Measurements from ENCODE around the gene CENPC.

DNA sequence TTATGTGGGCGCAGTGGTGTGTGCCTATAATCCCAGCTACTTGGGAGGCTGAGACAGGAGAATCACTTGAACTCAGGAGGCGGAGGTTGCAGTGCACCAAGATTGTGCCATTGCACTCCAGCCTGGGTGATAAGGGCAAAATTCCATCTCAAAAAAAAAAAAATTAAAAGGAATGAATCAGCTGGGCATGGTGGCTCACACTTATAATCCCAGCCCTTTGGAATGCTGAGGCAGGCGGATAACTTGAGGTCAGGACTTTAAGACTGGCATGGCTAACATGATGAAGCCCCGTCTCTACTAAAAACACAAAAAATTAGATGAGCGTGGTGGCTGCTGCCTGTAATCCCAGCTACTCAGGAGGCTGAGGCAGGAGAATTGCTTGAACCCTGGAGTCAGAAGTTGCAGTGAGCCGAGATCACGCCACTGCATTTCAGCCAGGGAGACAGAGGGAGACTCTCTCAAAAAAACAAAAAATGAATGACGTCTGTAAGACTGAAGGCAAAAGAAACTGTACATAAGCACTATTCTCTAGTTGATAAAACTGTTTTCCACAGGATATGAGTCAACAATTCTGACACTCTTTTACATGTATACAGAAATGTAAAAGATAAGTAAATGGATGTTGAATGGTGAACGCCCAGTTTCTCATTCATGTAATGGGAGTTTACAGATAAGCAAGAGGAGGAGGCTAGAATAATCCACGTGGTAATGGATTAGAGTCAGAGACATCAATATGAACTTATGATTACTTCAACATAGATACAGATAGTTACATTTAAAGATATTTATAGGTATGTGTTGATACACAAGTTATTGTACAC is 22.2 kb downstream of the CENPC start:
- TF ChIP-seq FOXK2 (IDR thresholded peaks at IDR 0.05) = no peak
- no peak for TF ChIP-seq CTBP1 (IDR thresholded peaks at IDR 0.05; ENCODE audit: borderline replicate concordance)

Data from HEK293T (cell line).